ENCODE measurements around the gene ABCC2. TPM values are rescaled to one million over a fixed set of nuclear protein-coding genes. Genes with fewer than 3 reads are reported as not detected.
A peak's percentile ranks its signal among the peaks of the same experiment; 100 is the strongest.
"Not testable (repeated sequence)": the region's sequence is repeated elsewhere in the genome, so short reads cannot be mapped to it uniquely, and the experiment has no call there.

ABCC2 gene
- 11.0 and 64.0 TPM in 2 replicates for total RNA-seq (ENCODE audit: low replicate concordance)
- long read RNA-seq, transcript ABCC2-201 (7 exons, 1,714 nt), result major isoform, 24 of 57 reads
- long read RNA-seq, partial matches to known transcripts, result 26 of 57 reads
- long read RNA-seq, other reads (novel, unspliced or antisense), result 7 of 57 reads

DNA sequence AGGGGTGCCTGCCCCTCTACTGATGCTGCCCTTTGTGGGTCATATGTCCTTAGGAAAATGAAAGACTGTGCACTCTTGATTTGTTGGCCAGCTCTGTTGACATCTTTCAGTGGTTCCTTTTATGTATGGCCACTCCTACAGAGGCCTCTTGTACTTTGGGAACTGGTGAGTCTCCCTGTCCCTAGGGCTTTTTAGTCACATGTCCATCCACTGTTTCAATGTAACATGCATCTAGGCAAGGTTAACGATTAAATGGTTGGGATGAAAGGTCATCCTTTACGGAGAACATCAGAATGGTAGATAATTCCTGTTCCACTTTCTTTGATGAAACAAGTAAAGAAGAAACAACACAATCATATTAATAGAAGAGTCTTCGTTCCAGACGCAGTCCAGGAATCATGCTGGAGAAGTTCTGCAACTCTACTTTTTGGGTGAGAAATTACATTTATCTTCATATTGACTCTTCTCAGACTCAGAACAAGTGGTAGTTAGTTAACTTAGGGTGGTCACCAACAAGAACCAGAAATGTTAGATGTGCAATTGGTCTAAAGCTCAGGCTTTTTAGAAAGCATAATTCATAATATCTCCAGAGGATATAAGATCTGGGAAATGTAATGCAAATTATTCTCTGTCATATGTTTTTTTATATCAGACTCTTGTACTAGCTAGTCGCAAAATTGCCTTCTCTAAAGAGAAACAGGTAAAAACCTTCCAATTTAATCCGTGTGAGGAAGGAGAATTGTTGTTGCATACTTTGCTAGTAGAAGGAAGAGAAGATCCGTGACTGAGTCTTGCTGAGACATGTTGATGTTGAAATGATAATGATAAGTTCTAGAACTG lies at the start of gene ABCC2:
Gene ABCC2 (plus strand): TSS at position 194 of the 840 bp plus-strand sequence. CDS start 205 bp downstream, at position 399.
- peaks cover 20% of the 10 kb centered on the region for H3K4me1 Mint-ChIP-seq (ENCODE audit: unreplicated experiment)

DNA sequence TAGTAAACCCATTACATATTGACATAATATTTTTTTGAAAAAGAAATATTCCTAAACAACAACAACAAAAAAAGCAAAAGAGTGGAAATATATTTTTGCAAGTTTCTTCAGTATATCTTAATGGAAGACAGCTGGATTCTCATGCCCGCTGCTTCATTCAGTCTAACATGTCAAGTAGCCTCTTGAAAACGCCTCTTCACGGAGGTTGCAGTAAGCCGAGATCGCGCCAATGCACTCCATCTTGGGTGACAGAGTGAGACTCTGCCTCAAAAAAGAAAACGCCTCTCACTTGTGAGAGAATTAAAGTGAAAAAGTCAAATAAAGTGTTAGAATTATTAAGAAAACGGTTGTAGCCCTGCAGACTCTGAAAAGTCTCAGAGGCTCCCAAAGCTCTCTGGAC lies 49.1 kb upstream of the ABCC2 start:
- Mint-ChIP-seq H3K36me3 (peaks cover 23% of the 10 kb centered on the region), H3K4me3 (peak overlapping the region; percentile 86), H3K9me3 (no peaks in the 10 kb centered on the region), H3K27me3 (no peaks in the 10 kb centered on the region), H3K27ac (peak overlapping the region; percentile 74), H3K4me1 (ENCODE audit: unreplicated experiment) (peaks cover 10% of the 10 kb centered on the region)
- TF ChIP-seq, protein P1, sequence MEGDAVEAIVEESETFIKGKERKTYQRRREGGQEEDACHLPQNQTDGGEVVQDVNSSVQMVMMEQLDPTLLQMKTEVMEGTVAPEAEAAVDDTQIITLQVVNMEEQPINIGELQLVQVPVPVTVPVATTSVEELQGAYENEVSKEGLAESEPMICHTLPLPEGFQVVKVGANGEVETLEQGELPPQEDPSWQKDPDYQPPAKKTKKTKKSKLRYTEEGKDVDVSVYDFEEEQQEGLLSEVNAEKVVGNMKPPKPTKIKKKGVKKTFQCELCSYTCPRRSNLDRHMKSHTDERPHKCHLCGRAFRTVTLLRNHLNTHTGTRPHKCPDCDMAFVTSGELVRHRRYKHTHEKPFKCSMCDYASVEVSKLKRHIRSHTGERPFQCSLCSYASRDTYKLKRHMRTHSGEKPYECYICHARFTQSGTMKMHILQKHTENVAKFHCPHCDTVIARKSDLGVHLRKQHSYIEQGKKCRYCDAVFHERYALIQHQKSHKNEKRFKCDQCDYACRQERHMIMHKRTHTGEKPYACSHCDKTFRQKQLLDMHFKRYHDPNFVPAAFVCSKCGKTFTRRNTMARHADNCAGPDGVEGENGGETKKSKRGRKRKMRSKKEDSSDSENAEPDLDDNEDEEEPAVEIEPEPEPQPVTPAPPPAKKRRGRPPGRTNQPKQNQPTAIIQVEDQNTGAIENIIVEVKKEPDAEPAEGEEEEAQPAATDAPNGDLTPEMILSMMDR (conservative IDR thresholded peaks at IDR 0.05), result no peak
- no peak for DNase-seq (ENCODE audit: extremely low spot score, unreplicated experiment)

More for the DNA sequence above, at the start of gene ABCC2:
- Mint-ChIP-seq H3K4me3 (peak within 1 kb of the TSS; percentile 75), H3K27ac (peak within 1 kb of the TSS; percentile 7), H3K36me3 (no peaks in the 10 kb centered on the region), H3K27me3 (no peaks in the 10 kb centered on the region), H3K9me3 (no peaks in the 10 kb centered on the region)
- no peak for DNase-seq (ENCODE audit: extremely low spot score, unreplicated experiment)
- TF ChIP-seq, protein P1 (conservative IDR thresholded peaks at IDR 0.05), result no peak

DNA sequence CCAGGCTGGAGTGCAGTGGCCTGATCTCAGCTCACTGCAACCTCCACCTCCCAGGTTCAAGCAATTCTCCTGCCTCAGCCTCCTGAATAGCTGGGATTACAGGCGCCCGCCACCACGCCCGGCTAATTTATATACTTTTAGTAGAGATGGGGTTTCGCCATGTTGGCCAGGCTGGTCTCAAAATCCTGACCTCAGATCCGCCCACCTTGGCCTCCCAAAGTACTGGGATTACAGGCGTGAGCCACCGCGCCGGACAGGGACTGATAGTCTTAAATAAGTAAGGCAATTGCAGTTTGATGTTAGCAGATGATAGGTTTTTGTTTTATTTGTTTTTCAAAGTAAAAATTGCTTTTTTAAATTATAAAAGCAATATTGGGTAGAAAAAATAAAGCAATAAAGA lies 48.3 kb upstream of the ABCC2 start:
- H3K27ac Mint-ChIP-seq, result peak overlapping the region; percentile 74
- not testable (repeated sequence) for H3K4me1 Mint-ChIP-seq (ENCODE audit: unreplicated experiment); H3K9me3 Mint-ChIP-seq; DNase-seq (ENCODE audit: extremely low spot score, unreplicated experiment); H3K27me3 Mint-ChIP-seq; H3K4me3 Mint-ChIP-seq
- peaks cover 27% of the 10 kb centered on the region for H3K36me3 Mint-ChIP-seq

DNA sequence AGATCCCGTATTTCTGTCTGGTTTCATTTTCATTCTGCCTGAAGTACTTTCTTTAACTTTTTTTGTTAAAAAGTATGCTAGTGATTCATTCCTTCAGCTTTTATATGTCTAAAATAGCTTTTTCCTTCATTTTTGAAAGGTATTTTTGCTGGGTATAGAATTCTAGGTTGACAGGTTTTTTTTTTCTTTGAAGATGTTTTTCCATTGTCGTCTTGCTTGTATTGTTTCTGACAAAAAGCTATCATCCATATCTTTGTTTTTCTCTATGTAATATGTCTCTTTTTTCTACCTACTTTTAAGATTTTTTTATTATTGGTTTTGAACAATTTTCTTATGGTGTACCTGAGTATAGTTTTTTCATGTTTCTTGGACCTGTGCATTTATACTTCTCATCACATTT lies 42.2 kb upstream of the ABCC2 start:
- DNase-seq (ENCODE audit: extremely low spot score, unreplicated experiment), result no peak
- Mint-ChIP-seq H3K27me3 (no peaks in the 10 kb centered on the region), H3K9me3 (no peaks in the 10 kb centered on the region), H3K27ac (no peak overlapping the region), H3K4me1 (ENCODE audit: unreplicated experiment) (no peaks in the 10 kb centered on the region), H3K36me3 (peaks cover 64% of the 10 kb centered on the region), H3K4me3 (no peak overlapping the region)
- TF ChIP-seq, protein P1 (conservative IDR thresholded peaks at IDR 0.05), result no peak

DNA sequence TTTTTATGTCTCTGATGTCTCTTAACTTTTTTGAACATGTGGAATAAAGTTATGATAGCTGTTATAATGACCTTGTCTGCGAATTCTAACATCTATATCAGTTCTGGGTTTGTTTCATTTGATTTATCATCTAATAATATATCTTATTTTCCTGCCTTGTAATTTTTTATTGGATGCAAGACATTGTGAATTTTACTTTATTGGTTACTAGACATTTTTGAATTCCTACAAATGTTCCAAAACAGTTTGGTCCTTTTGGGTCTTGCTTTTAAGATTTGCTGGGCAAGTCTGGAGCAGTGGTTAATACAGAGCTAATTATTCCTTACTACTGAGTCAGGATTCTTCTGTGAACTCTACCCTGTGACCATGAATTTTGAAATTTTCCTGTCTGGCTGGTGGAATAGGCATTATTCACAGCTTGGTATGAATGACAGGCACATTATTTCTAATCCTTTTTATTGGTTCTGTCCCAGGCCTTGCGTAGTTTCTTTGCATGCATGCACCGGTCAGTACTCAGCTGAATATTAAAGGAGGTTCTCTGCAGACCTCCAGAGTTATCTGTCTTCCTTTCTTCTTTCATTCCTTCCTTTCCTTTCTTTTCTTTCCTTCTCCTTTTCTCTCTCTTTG lies 41.4 kb upstream of the ABCC2 start:
- H3K4me3 Mint-ChIP-seq, result no peak overlapping the region
- TF ChIP-seq, protein P1 (conservative IDR thresholded peaks at IDR 0.05), result no peak
- peaks cover 62% of the 10 kb centered on the region for H3K36me3 Mint-ChIP-seq
- no peak overlapping the region for H3K27ac Mint-ChIP-seq
- no peaks in the 10 kb centered on the region for H3K4me1 Mint-ChIP-seq (ENCODE audit: unreplicated experiment)
- no peaks in the 10 kb centered on the region for H3K27me3 Mint-ChIP-seq
- DNase-seq (ENCODE audit: extremely low spot score, unreplicated experiment), result no peak
- H3K9me3 Mint-ChIP-seq, result no peaks in the 10 kb centered on the region

DNA sequence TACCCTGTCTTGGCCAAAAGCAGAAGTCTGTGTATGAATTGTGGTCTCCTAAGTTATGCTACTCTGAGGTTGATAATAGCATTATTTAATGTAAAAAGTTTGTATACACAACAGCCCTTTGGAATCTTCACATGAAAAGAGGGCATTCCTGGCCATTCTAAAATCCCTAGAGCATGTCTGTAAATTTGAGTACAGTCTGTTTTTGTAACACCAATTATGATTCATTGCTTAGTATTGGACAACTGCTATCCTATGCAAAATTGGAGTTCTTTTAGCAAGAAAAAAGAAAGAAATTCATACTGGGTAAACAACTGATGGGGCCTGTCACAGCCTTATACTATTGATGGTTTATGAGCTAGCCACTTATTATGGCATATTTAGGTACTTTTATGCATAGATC lies 40.2 kb upstream of the ABCC2 start:
- no peaks in the 10 kb centered on the region for H3K4me1 Mint-ChIP-seq (ENCODE audit: unreplicated experiment)
- TF ChIP-seq, protein P1 (conservative IDR thresholded peaks at IDR 0.05), result no peak
- H3K4me3 Mint-ChIP-seq, result no peak overlapping the region
- H3K9me3 Mint-ChIP-seq, result no peaks in the 10 kb centered on the region
- H3K27me3 Mint-ChIP-seq, result no peaks in the 10 kb centered on the region
- DNase-seq (ENCODE audit: extremely low spot score, unreplicated experiment), result no peak
- peaks cover 58% of the 10 kb centered on the region for H3K36me3 Mint-ChIP-seq
- H3K27ac Mint-ChIP-seq, result no peak overlapping the region
